Measurements from ENCODE around the gene LACTBL1.

GRCh38 chr1:22963044-22963677, 9.5 kb downstream of the LACTBL1 start:
- TF ChIP-seq GATA2 (IDR thresholded peaks at IDR 0.05; ENCODE audit: low read depth, low read length) (no peak), GATA3 (IDR thresholded peaks at IDR 0.05; ENCODE audit: low read depth, low read length) (no peak)
